Neutrophil (primary cell): Measurements from ENCODE around the gene COPB2.

Experiments used
- H3K27ac ChIP-seq: fragments of 200-600 bp; sonication (generic); 2 replicates; pipeline ENCODE4 v1.5.1; 2016; ENCODE audit warnings: mild to moderate bottlenecking, moderate library complexity
- H3K27me3 ChIP-seq: fragments of 200-600 bp; sonication (generic); 2 replicates; pipeline ENCODE4 v1.6.0; 2016; ENCODE audit warnings: mild to moderate bottlenecking
- H3K36me3 ChIP-seq: fragments of 200-600 bp; sonication (generic); 2 replicates; pipeline ENCODE4 v1.5.1; 2017
- H3K4me1 ChIP-seq, 2 experiments: fragments of 200-600 bp in 1 of 2; sonication (generic) in 1 of 2; 1 replicate in 1 of 2; 2 replicates in 1 of 2; pipeline versions ENCODE4 v1.5.1 to v1.6.1; 2013 to 2016; ENCODE audit warnings: low read depth in 1 of 2, low read length in 1 of 2, mild to moderate bottlenecking in 1 of 2, moderate library complexity in 1 of 2; ENCODE audit not compliant: control insufficient read depth in 1 of 2, insufficient read depth in 1 of 2
- H3K4me3 ChIP-seq, 2 experiments: fragments of 200-600 bp in 1 of 2; sonication (generic) in 1 of 2; 1 replicate in 1 of 2; 2 replicates in 1 of 2; pipeline ENCODE4 v1.5.1; 2013 to 2016; ENCODE audit warnings: low read depth in 1 of 2, low read length in 1 of 2, mild to moderate bottlenecking in 1 of 2, moderate library complexity in 1 of 2
- H3K9me3 ChIP-seq: fragments of 200-600 bp; sonication (generic); 2 replicates; pipeline ENCODE4 v1.5.1; 2016
- CTCF ChIP-seq: fragments of 200-600 bp; sonication (generic); IDR thresholded peaks from 2 replicates; pipeline ENCODE4 v1.5.1; 2016; ENCODE audit warnings: antibody characterized with exemption

COPB2 gene

GRCh38 chr3:139309880-139310279 lies 79.6 kb downstream of the COPB2 start:
- Histone ChIP-seq H3K27me3 (peaks cover 9% of the 10 kb centered on the region), H3K36me3 (no peaks in the 10 kb centered on the region), H3K27ac (no peak overlapping the region), H3K4me3 (no peak overlapping the region), H3K4me1 (no peaks in the 10 kb centered on the region), H3K9me3 (no peaks in the 10 kb centered on the region)
- TF ChIP-seq CTCF: no peak

- Histone ChIP-seq H3K27me3 (peaks cover 8% of the 10 kb centered on the region), H3K4me1 (no peaks in the 10 kb centered on the region), H3K36me3 (no peaks in the 10 kb centered on the region), H3K27ac (no peak overlapping the region), H3K4me3 (no peak overlapping the region), H3K9me3 (no peaks in the 10 kb centered on the region)
- TF ChIP-seq CTCF: no peak
Measured at GRCh38 chr3:139309061-139309591, 80.3 kb downstream of the COPB2 start.

GRCh38 chr3:139308560-139308959 lies 80.9 kb downstream of the COPB2 start:
- H3K36me3 ChIP-seq: no peaks in the 10 kb centered on the region
- H3K4me1 ChIP-seq: no peaks in the 10 kb centered on the region
- no peak overlapping the region for H3K27ac ChIP-seq
- no peaks in the 10 kb centered on the region for H3K9me3 ChIP-seq
- H3K4me3 ChIP-seq: no peak overlapping the region
- peaks cover 2% of the 10 kb centered on the region for H3K27me3 ChIP-seq
- TF ChIP-seq CTCF: no peak

GRCh38 chr3:139307601-139308555 lies 81.6 kb downstream of the COPB2 start:
- Histone ChIP-seq H3K9me3 (no peaks in the 10 kb centered on the region), H3K4me3 (no peak overlapping the region), H3K36me3 (no peaks in the 10 kb centered on the region), H3K4me1 (no peaks in the 10 kb centered on the region), H3K27me3 (no peaks in the 10 kb centered on the region), H3K27ac (no peak overlapping the region)
- TF ChIP-seq CTCF: no peak
